ES-I3 (cell line): ENCODE data around the gene TMEM176A.

ENCODE experiments used
- H3K36me3 ChIP-seq: 2 replicates; pipeline ENCODE4 v1.6.1; 2013; ENCODE audit warnings: mild to moderate bottlenecking, low read length, control low read depth, moderate library complexity; ENCODE audit not compliant: insufficient read depth
- H3K4me1 ChIP-seq: 2 replicates; pipeline ENCODE4 v1.6.1; 2013; ENCODE audit warnings: mild to moderate bottlenecking, control low read depth, low read length; ENCODE audit not compliant: insufficient read depth
- H3K9ac ChIP-seq: 2 replicates; pipeline ENCODE4 v1.6.1; 2013; ENCODE audit warnings: low read depth, mild to moderate bottlenecking, low read length, moderate library complexity
- H3K9me3 ChIP-seq: 2 replicates; pipeline ENCODE4 v1.6.1; 2013; ENCODE audit warnings: mild to moderate bottlenecking, low read length, moderate library complexity; ENCODE audit not compliant: control insufficient read depth, insufficient read depth

Gene TMEM176A

DNA sequence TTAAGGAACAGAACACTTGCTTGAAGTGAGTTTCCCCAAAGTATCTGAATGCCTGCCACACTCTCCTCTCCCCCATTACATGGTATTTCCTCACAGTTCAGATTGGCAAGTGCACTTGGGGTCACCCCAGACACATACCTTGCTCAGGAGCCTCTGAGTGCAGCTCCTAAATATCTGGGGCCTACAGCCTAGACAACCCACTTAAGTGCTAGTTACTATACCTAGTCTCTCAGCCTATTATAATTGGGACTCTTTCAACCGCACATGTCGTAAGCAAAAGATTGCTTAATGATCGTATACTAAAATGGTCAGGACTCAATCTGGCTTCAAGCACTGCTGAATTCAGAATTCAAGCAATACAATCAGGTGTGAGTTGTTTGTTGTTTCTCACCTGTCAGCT lies 20.3 kb upstream of the TMEM176A start:
- Histone ChIP-seq H3K36me3 (no peaks in the 10 kb centered on the region), H3K9ac (no peak overlapping the region), H3K9me3 (no peaks in the 10 kb centered on the region), H3K4me1 (no peaks in the 10 kb centered on the region)

DNA sequence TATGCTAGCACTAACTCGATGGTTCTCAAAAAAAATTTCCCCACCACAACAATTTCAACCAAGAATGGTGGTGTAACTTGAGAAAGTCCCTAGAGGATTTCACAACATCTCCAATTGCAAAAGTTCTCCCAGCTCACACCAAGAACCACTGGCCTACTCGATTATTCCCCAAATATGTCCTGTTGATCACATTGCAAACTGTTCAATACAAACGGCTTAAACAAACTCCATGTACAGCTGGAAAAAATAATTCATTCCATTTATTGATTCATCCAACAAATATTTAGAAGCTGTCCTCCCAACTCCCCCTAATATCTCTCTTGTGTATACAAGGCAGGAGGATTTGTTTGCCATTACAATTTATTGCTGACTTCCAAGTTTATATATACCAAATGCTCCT lies 19.5 kb upstream of the TMEM176A start:
- no peaks in the 10 kb centered on the region for H3K9me3 ChIP-seq

DNA sequence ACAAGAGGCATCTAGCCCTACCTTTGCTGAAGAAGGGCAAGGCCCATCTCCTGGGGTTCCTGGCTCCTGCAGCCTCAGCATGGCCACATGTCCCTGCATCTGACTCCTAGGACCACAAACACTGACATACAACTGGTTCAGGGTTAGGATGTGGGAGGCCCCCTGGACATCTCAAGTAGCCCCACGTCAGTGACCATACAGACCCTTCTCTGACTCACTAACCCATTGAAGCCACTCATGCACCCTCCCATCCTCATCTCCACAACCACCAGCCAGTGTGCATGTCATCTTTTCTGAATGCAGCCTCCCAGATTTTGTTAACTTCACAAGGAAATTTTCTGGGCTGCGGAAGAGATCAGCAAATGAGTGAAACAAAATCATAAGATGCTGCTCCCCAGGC lies 18.6 kb upstream of the TMEM176A start:
- no peak overlapping the region for H3K9ac ChIP-seq
- no peaks in the 10 kb centered on the region for H3K36me3 ChIP-seq
- H3K9me3 ChIP-seq = no peaks in the 10 kb centered on the region
- no peaks in the 10 kb centered on the region for H3K4me1 ChIP-seq

More for the DNA sequence above, 19.5 kb upstream of the TMEM176A start:
- Histone ChIP-seq H3K9ac (no peak overlapping the region), H3K36me3 (no peaks in the 10 kb centered on the region), H3K4me1 (no peaks in the 10 kb centered on the region)

DNA sequence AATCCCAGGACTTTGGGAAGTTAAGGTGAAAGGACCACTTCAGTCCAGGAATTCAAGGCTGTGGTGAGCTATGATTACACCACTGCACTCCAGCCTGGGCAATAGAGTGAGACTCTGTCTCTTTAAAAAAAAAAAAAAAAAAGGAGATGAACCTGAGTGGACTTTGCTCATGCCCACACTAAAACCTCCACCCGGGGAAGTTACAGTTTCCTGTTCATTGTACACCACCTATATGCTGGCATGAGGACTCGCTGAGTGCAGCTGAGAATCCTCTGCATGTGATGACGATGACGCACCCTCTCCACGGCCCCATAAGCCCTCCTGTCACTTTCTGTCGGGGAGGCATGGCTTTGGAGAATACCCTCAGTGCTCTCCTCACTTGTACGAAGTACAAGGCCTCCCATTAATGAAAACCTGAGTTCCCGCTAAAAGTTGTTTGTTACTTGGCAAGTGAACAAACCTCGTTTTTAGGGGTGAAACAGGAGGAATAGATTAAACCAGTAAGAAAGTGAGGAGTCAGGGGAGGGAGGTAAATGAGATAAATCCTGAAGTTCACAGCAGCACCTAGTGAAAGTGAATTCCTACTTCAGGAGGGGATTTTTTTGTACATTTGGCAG lies 16.3 kb upstream of the TMEM176A start:
- no peaks in the 10 kb centered on the region for H3K4me1 ChIP-seq
- no peaks in the 10 kb centered on the region for H3K36me3 ChIP-seq
- H3K9ac ChIP-seq = no peak overlapping the region
- no peaks in the 10 kb centered on the region for H3K9me3 ChIP-seq

DNA sequence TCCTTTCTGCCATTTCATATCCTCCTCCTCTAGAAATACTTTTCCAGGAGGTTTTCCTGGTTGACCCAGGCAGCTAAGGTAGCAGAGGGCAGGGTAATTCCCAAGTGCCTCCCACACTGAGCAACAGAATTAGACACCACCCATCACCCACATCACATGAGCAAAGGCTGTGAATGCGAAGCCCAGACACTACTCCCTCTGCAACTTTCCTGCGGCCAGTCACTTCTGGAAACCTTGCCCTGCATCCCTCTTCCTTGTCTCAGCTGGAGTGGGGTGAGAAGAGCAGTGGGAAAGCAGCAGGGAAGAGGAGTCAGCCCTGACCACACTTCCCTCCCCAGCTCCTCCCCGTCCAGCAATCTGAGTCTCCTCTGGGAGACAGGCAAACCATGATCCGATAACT lies 15.6 kb upstream of the TMEM176A start:
- H3K36me3 ChIP-seq = no peaks in the 10 kb centered on the region
- no peaks in the 10 kb centered on the region for H3K4me1 ChIP-seq
- H3K9ac ChIP-seq = no peak overlapping the region
- no peaks in the 10 kb centered on the region for H3K9me3 ChIP-seq

DNA sequence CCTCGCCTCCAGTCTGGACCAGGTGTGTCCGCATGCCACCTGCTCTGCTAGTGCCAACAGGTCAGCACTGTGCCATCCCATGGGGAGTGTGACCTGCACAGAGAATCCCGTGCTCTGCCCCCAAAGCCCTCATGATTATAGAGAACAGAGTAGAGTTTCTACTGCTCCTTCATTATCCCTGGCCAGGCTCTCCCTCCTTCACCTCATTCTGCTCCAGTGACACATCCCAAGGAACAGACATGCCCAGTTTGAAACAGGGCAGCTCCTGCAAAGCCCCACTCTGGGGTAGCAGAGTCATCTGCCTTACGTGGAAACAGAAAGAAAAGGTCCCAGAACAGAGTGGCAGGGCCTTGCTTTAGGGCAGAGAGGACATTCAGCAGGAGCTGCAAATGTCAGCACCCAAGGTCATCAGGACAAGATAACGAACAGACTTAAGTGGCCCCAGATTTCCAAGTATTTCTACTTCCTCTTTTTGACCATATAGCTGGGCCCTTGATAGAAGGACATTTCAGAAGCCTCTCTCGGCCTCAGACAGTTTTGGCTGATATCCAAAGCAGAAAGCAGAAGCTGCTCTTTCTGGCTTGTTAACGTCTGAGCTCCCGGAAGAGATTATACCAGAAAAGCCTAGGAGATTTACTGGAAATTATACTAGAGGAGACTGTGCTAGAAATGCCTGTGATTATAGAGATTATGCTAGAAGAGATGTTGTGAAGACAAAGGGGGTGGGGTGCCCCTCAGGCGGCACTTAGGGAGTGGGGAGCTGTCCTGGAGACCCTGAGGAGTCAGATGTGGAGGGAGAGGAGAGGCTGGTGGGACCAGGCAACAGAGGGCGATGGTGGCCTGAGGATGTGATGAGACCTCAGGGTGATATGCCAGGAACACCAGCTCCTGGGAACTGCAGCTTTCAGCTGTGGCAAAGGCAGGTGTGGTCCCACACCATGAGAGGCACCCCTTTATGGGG lies 13.0 kb upstream of the TMEM176A start:
- Histone ChIP-seq H3K4me1 (no peaks in the 10 kb centered on the region), H3K9ac (no peak overlapping the region), H3K9me3 (no peaks in the 10 kb centered on the region), H3K36me3 (no peaks in the 10 kb centered on the region)

DNA sequence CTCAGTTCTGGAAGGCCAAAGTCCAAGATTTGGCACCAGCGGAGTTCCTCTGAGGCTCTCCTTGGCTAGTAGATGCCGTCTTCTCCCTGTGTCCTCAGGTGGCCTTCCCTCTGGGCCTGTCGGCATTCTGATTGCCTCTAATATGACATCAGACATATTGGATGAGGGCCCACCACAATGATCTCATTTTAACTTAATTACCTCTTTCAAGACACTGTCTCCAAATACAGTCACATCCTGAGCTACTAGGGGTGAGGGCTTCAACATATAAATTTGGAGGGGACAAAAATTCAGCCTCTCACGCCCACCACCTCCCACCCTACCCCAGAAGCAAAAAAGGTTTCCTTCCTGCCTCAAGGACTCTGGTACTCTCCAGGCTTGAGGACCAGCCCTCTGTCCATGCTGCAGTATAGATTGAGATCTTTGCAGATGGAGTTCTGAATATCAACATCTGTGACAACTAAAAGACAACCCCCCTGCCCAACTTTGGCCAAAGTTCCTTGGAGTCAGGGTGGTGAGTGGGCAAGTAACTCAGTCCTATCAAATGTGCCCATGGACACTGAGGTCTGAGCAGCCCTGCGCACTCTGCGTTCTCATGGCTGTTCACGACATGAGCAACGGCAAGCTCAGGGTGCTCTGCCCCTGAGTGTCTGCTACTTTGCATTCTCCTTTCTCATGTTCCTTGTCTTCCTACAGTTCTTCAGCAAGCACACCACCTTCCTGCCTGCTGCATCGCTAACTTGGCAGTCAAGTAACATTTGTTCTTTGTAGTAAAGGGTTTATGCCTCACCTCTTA lies 11.9 kb upstream of the TMEM176A start:
- Histone ChIP-seq H3K36me3 (no peaks in the 10 kb centered on the region), H3K4me1 (no peaks in the 10 kb centered on the region), H3K9ac (no peak overlapping the region)

DNA sequence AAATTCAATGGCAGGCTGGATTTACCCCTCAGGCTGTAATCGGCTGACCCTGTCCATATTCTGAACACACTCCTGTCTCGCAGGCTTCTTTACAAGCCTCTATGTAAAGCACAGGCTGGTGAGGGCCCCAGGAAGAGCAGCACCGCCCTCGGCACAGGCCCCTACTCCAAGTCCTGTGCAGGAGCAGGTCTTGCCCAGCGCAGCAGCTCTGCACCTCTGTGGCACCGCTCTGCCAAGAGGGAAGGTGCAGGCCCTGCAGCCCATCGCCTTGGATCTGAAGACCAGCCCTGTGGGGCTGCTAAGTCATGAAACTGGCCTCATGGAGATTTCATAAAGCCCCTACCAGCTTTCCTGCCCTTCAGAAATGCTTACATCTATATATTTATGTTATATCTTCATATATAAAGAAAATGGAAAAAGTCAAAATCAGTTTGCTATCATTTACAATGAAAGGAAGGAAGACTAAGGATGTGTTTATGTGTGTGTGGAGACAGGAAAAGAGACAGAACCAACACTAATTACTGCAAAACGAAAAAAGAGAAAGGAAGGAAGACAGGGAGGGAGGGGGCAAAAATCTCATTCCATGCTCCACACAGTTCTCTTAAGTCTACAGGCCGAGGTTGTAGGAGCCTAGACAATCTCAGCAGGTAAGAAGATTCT lies 10.0 kb upstream of the TMEM176A start:
- no peaks in the 10 kb centered on the region for H3K4me1 ChIP-seq

More for the DNA sequence above, 11.9 kb upstream of the TMEM176A start:
- H3K9me3 ChIP-seq = no peaks in the 10 kb centered on the region

DNA sequence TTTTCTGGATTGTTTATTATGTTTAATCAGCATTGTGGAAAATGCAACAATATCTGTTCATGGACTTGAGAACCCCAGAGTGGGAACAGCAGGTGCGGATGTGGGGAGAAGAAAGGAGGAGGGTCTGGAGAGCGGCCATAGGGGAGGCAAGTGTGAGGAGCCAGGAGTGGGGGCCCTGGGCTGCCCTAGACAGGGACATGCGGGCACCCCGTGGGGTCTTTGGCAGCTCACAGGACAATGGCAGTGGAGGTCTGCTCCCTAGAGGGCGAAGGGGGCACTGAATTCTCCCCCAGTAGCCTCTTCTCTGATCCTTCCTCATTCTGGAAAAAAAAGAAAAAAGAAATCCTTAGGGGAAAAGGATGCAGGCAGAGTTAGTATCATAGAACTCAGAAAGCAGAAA lies 9.3 kb upstream of the TMEM176A start:
- Histone ChIP-seq H3K9me3 (no peaks in the 10 kb centered on the region), H3K9ac (no peak overlapping the region), H3K4me1 (no peaks in the 10 kb centered on the region), H3K36me3 (no peaks in the 10 kb centered on the region)

More for the DNA sequence above, 10.0 kb upstream of the TMEM176A start:
- Histone ChIP-seq H3K9me3 (no peaks in the 10 kb centered on the region), H3K9ac (no peak overlapping the region), H3K36me3 (no peaks in the 10 kb centered on the region)

DNA sequence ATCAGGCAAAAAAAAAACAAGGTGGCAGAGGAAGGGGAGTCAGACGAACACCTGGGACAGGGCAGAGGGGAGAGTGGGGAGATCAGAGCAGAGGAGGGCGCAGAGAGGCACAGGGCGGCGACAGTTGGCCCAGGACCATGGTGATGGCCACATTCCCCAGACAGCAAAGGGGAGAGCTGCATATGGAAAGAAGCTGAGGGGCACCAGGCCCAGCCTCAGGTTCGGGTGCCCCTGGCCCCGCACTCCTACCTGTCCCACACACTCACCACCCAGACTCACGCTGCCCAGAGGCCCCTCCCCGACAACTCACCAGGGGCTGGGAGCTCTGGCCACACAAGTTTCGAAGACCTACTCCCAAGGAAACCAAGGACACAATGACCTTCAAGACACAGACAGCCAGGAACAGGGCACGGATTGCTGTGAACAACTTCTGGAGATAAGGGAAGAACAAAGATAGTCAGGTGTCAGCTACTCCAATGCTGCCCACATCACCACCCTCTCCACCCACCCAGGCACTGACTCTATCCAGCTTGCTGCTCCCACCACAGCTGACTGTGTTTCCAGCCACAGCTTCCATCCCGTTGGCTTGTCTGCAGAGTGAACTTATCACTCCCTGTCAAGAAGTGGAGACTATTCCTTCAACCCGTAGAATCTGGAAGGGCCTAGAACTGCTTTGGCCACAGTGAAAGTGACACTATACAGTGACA lies 8.7 kb upstream of the TMEM176A start:
- Histone ChIP-seq H3K36me3 (no peaks in the 10 kb centered on the region), H3K9ac (no peak overlapping the region), H3K4me1 (no peaks in the 10 kb centered on the region), H3K9me3 (no peaks in the 10 kb centered on the region)

DNA sequence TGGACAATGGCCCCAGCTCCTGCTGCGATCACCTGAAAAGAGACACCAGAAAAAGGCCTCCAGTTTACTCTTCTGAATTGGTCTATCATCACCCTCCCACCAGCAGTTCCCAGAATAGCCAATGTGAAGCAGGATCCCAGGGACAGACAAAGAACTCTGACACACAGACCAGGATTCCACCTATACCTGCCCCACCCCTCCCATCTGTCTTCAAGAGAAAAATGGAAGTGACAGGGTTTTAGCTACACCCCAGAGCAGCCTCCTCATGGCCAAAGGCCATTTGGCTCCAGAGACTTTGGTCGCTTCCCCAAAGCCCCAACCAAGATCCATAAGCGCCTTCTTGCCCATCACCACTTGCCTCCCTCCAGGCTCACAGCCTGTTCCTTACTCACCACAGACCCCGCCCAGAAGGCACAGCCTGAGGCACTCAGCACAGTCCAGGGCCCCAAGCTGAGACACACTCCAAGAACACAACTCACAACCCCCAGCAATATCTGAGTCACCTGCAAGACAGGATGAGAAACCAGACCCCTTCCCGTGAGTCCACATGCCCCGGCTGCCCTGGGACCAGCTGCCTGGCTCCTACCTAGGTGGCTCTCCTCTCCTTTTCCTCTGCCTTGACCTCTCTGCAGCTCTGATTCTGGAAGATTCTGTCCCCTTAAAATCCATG lies 6.9 kb upstream of the TMEM176A start:
- H3K9me3 ChIP-seq = no peaks in the 10 kb centered on the region

DNA sequence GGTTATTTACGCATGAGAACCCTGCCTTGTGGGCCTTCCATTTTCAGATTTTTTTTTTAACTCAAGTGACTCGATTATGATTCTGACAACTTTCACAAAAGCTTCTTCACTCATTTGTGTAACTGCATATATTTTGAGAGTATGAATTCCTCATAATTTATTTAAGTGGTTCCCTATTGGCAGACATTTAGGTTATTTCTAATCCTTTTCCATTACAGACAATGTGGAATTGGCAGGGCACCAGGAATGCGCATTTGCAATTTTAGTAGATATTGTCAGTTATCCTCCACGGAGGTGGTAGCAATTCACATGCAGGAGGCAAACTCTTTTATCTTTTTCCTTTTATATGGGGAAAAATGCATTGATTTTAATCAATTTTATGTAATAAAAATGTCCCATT lies 2.9 kb upstream of the TMEM176A start:
- H3K36me3 ChIP-seq = no peaks in the 10 kb centered on the region
- no peaks in the 10 kb centered on the region for H3K4me1 ChIP-seq
- no peaks in the 10 kb centered on the region for H3K9me3 ChIP-seq
- no peak overlapping the region for H3K9ac ChIP-seq

More for the DNA sequence above, 6.9 kb upstream of the TMEM176A start:
- Histone ChIP-seq H3K36me3 (no peaks in the 10 kb centered on the region), H3K4me1 (no peaks in the 10 kb centered on the region), H3K9ac (no peak overlapping the region)

DNA sequence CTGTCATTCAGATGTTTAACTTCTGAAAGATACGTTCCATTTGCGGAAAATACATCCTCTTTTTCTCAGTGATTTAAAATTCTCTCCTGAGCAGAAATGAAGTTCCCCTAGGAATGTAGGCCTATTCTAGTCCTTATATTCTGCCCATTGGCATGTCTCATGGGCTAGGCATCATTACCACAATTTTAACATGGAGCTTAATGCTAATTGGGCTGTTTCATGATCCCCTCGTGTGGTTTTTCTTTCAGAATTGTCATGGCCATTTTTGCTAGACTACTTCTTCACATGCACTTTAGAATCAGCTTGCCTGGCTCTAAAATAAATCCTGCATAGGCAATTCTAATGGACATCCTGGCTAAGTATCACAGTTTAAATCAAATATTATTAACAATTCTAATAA lies 1.4 kb upstream of the TMEM176A start:
- Histone ChIP-seq H3K36me3 (no peaks in the 10 kb centered on the region), H3K9ac (no peak overlapping the region), H3K4me1 (no peaks in the 10 kb centered on the region), H3K9me3 (no peaks in the 10 kb centered on the region)
